HUES64 (cell line): Measurements from ENCODE around the gene C22orf42. TPM values are rescaled to one million over a fixed set of nuclear protein-coding genes. Genes with fewer than 3 reads are reported as not detected.

Experiments
- H3K27ac ChIP-seq: 2 replicates; pipeline ENCODE4 v1.7.0; 2013; ENCODE audit warnings: low read depth, low read length, inconsistent platforms
- H3K27me3 ChIP-seq: 2 replicates; pipeline ENCODE4 v1.6.1; 2013; ENCODE audit warnings: mild to moderate bottlenecking, low read length; ENCODE audit not compliant: insufficient read depth
- H3K36me3 ChIP-seq: 2 replicates; pipeline ENCODE4 v1.6.1; 2013; ENCODE audit warnings: mild to moderate bottlenecking, low read length; ENCODE audit not compliant: insufficient read depth
- H3K4me1 ChIP-seq: 2 replicates; pipeline ENCODE4 v1.6.1; 2013; ENCODE audit warnings: mild to moderate bottlenecking, low read length, moderate library complexity; ENCODE audit not compliant: insufficient read depth
- H3K4me3 ChIP-seq: 2 replicates; pipeline ENCODE4 v1.5.1; 2013; ENCODE audit warnings: mild to moderate bottlenecking, low read length, moderate library complexity
- H3K9ac ChIP-seq: 2 replicates; pipeline ENCODE4 v1.6.1; 2013; ENCODE audit warnings: mild to moderate bottlenecking, low read depth, low read length
- H3K9me3 ChIP-seq: 2 replicates; pipeline ENCODE4 v1.6.1; 2013; ENCODE audit warnings: low read depth, low read length; ENCODE audit not compliant: insufficient read depth
- WGBS: fragments of 150-250, 120-280 bp; methylation state at CpG from one replicate; pipeline ENCODE4 v1.1.7; 2013; ENCODE audit warnings: missing lambda C conversion rate; 5-methylcytosine and 5-hydroxymethylcytosine counted together
- polyA plus RNA-seq, 2 experiments: library from polyadenylated mRNA; stranded (reverse); fragments of 50-300 nt; gene quantifications; one replicate each; pipeline ENCODE4 v1.2.3, GENCODE V29; 2013

The C22orf42 gene
- polyA plus RNA-seq (2013, experiment 1 of 2): not detected
- not detected for polyA plus RNA-seq (2013, experiment 2 of 2)

GRCh38 chr22:32158712-32159533 is at the start of gene C22orf42:
TSS of gene C22orf42 (minus strand) at chr22:32159303. CDS start at chr22:32159215, 88 bp downstream.
- Histone ChIP-seq H3K4me3 (no peak within 1 kb of the TSS), H3K27ac (no peak within 1 kb of the TSS), H3K27me3 (no peaks in the 10 kb centered on the region; the same call in 1 of the 2 replicates), H3K36me3 (no peaks in the 10 kb centered on the region), H3K4me1 (no peaks in the 10 kb centered on the region), H3K9ac (no peak within 1 kb of the TSS), H3K9me3 (no peaks in the 10 kb centered on the region)
- 87% methylated on average over 12 of the region's 12 CpGs for WGBS

- Histone ChIP-seq H3K36me3 (no peaks in the 10 kb centered on the region), H3K9me3 (no peaks in the 10 kb centered on the region), H3K27ac (no peak overlapping the region), H3K4me1 (peaks cover 4% of the 10 kb centered on the region; the same call in 1 of the 2 replicates), H3K9ac (no peak overlapping the region), H3K4me3 (no peak overlapping the region), H3K27me3 (peaks cover 24% of the 10 kb centered on the region)
- 94% methylated on average over 3 of the region's 3 CpGs for WGBS
Measured at GRCh38 chr22:32208681-32209080, 49.6 kb upstream of the C22orf42 start.

GRCh38 chr22:32207971-32208480 is 48.9 kb upstream of the C22orf42 start:
- 88% methylated on average over 4 of the region's 4 CpGs for WGBS
- Histone ChIP-seq H3K4me3 (no peak overlapping the region), H3K27me3 (peaks cover 30% of the 10 kb centered on the region), H3K27ac (no peak overlapping the region), H3K9ac (no peak overlapping the region), H3K36me3 (no peaks in the 10 kb centered on the region), H3K4me1 (peaks cover 4% of the 10 kb centered on the region; the same call in 1 of the 2 replicates), H3K9me3 (no peaks in the 10 kb centered on the region)

- Histone ChIP-seq H3K4me3 (no peak overlapping the region), H3K9me3 (no peaks in the 10 kb centered on the region), H3K27me3 (peaks cover 40% of the 10 kb centered on the region), H3K36me3 (no peaks in the 10 kb centered on the region), H3K27ac (no peak overlapping the region), H3K4me1 (peaks cover 4% of the 10 kb centered on the region; the same call in 1 of the 2 replicates), H3K9ac (no peak overlapping the region)
- WGBS: 76% methylated on average over 22 of the region's 22 CpGs
Measured at GRCh38 chr22:32206774-32207758, 48.0 kb upstream of the C22orf42 start.

GRCh38 chr22:32205974-32206773 is 47.1 kb upstream of the C22orf42 start:
- Histone ChIP-seq H3K27ac (no peak overlapping the region), H3K9me3 (no peaks in the 10 kb centered on the region), H3K36me3 (no peaks in the 10 kb centered on the region), H3K27me3 (peaks cover 43% of the 10 kb centered on the region), H3K4me1 (peaks cover 4% of the 10 kb centered on the region; the same call in 1 of the 2 replicates), H3K4me3 (no peak overlapping the region), H3K9ac (no peak overlapping the region)
- WGBS: 71% methylated on average over 30 of the region's 30 CpGs

GRCh38 chr22:32204856-32205722 is 46.0 kb upstream of the C22orf42 start, which contains the start of gene RFPL2:
TSS of gene RFPL2 (minus strand) at chr22:32205073. CDS start at chr22:32202451, 2,622 bp downstream.
- H3K36me3 ChIP-seq: no peaks in the 10 kb centered on the region
- no peak within 1 kb of the TSS for H3K9ac ChIP-seq
- WGBS: 14% methylated on average over 41 of the region's 41 CpGs
- peaks cover 43% of the 10 kb centered on the region for H3K27me3 ChIP-seq
- no peaks in the 10 kb centered on the region for H3K9me3 ChIP-seq
- no peak within 1 kb of the TSS for H3K27ac ChIP-seq
- H3K4me3 ChIP-seq: peak within 1 kb of the TSS; percentile 52
- H3K4me1 ChIP-seq: peaks cover 4% of the 10 kb centered on the region; the same call in 1 of the 2 replicates

- H3K9me3 ChIP-seq: no peaks in the 10 kb centered on the region
- H3K4me1 ChIP-seq: peaks cover 4% of the 10 kb centered on the region; the same call in 1 of the 2 replicates
- H3K27me3 ChIP-seq: peaks cover 43% of the 10 kb centered on the region
- WGBS: 13% methylated on average over 42 of the region's 42 CpGs
- H3K27ac ChIP-seq: no peak overlapping the region
- peak overlapping the region; percentile 52 for H3K4me3 ChIP-seq
- H3K36me3 ChIP-seq: no peaks in the 10 kb centered on the region
- H3K9ac ChIP-seq: no peak overlapping the region
Measured at GRCh38 chr22:32204040-32204855, 45.1 kb upstream of the C22orf42 start.

GRCh38 chr22:32203181-32204039 is 44.3 kb upstream of the C22orf42 start:
- 58% methylated on average over 53 of the region's 53 CpGs for WGBS
- H3K4me1 ChIP-seq: peaks cover 4% of the 10 kb centered on the region; the same call in 1 of the 2 replicates
- H3K36me3 ChIP-seq: no peaks in the 10 kb centered on the region
- H3K27ac ChIP-seq: no peak overlapping the region
- no peak overlapping the region for H3K9ac ChIP-seq
- peaks cover 43% of the 10 kb centered on the region for H3K27me3 ChIP-seq
- no peaks in the 10 kb centered on the region for H3K9me3 ChIP-seq
- no peak overlapping the region for H3K4me3 ChIP-seq
